K562 (cell line): ENCODE measurements around the gene XPO6. TPM values are rescaled to one million over a fixed set of nuclear protein-coding genes. Genes with fewer than 3 reads are reported as not detected.
A peak's percentile ranks its signal among the peaks of the same experiment; 100 is the strongest.

ENCODE experiments used
- ATAC-seq: fragments of 200-7000 bp; cut with Tn5 transposase; 3 replicates; pipeline ENCODE4 v1.9.1; 2020; ENCODE audit warnings: moderate library complexity
- BruUV-seq: library from RNA; stranded (reverse); fragments of 400-500 nt; replicated peaks from 2 replicates; lab custom pipeline; 2021; lab: Mats Ljungman, UMichigan
- CTCF ChIA-PET: fragments of 300-600 bp; formaldehyde crosslinking; extraction: SDS; loops from one replicate; lab custom pipeline; 2021; ENCODE audit warnings: low intra/inter-chr PET ratio; lab: Yijun Ruan, JAX
- POLR2A ChIA-PET: fragments of 300-600, 350-650 bp; sonication (Branson Sonifier 250); formaldehyde crosslinking; extraction: SDS; loops from one replicate; lab custom pipeline; 2021; ENCODE audit warnings: antibody characterized with exemption, inconsistent platforms; lab: Yijun Ruan, JAX
- DNase-seq, 4 experiments: peaks; one replicate each; pipeline versions ENCODE4 v3.0.0 to v3.0.0-alpha.2; 2011 to 2018; ENCODE audit warnings: low spot score in 3 of 4, mixed read lengths in 3 of 4; ENCODE audit errors: extremely low read depth in 1 of 4
- FAIRE-seq: peaks from 2 replicates; lab custom pipeline; 2011; peaks lifted over from hg19 to GRCh38; lab: Jason Lieb, UNC
- H2AFZ ChIP-seq: 2 replicates; pipeline ENCODE4 v1.6.0; 2011; ENCODE audit warnings: low read depth, low read length, control low read depth, inconsistent platforms
- H3K27ac ChIP-seq: fragments of 200-600 bp; 3 replicates; pipeline ENCODE4 v1.8.0; 2011; ENCODE audit warnings: low read depth, mild to moderate bottlenecking, control low read depth, inconsistent platforms, low read length, moderate library complexity, mixed read lengths; ENCODE audit errors: extremely low read depth
- H3K27me3 ChIP-seq, 2 experiments: fragments of 300-600 bp in 1 of 2; 2 replicates in 1 of 2; 3 replicates in 1 of 2; pipeline versions ENCODE4 v1.6.0 to v1.8.0; 2011; ENCODE audit warnings: inconsistent platforms in 2 of 2, low read length in 2 of 2, mild to moderate bottlenecking in 1 of 2, mixed read lengths in 1 of 2, moderate library complexity in 1 of 2; ENCODE audit not compliant: control insufficient read depth in 2 of 2, insufficient read depth in 2 of 2
- H3K36me3 ChIP-seq: fragments of 300-600 bp; 3 replicates; pipeline ENCODE4 v1.8.0; 2011; ENCODE audit warnings: mild to moderate bottlenecking, low read length, inconsistent platforms; ENCODE audit not compliant: control insufficient read depth, insufficient read depth
- H3K4me1 ChIP-seq, 2 experiments: fragments of 200-600 bp in 1 of 2; replicated peaks in 1 of 2; 2 replicates in 1 of 2; 3 replicates in 1 of 2; pipeline versions ENCODE4 v1.5.1 to v1.8.0; 2011; ENCODE audit warnings: inconsistent platforms in 2 of 2, low read length in 2 of 2, mild to moderate bottlenecking in 1 of 2, mixed read lengths in 1 of 2, moderate library complexity in 1 of 2; ENCODE audit not compliant: control insufficient read depth in 2 of 2, insufficient read depth in 2 of 2
- H3K4me2 ChIP-seq: 2 replicates; pipeline ENCODE4 v1.6.1; 2011; ENCODE audit warnings: low read length, control low read depth, inconsistent platforms, mixed read lengths; ENCODE audit not compliant: insufficient read depth
- H3K4me3 ChIP-seq: fragments of 200-600 bp; sonication (generic), shearing (Covaris generic); 2 replicates; pipeline ENCODE4 v1.5.1; 2016; ENCODE audit warnings: control low read depth, inconsistent platforms
- H3K79me2 ChIP-seq: fragments of 200-600 bp; 3 replicates; pipeline ENCODE4 v1.8.0; 2011; ENCODE audit warnings: low read length, inconsistent platforms; ENCODE audit not compliant: control insufficient read depth, insufficient read depth
- H3K9ac ChIP-seq, 2 experiments: 2 replicates each; pipeline versions ENCODE4 v1.6.0 to v1.6.1; 2011; ENCODE audit warnings: low read depth in 2 of 2, low read length in 2 of 2, control low read depth in 1 of 2, inconsistent platforms in 1 of 2, mild to moderate bottlenecking in 1 of 2, mixed read lengths in 1 of 2; ENCODE audit not compliant: insufficient read depth in 1 of 2
- H3K9me1 ChIP-seq: one replicate; pipeline ENCODE4 v1.6.0; 2011; ENCODE audit warnings: inconsistent platforms, mild to moderate bottlenecking, low read length, moderate library complexity; ENCODE audit not compliant: control insufficient read depth, insufficient read depth
- H3K9me3 ChIP-seq: replicated peaks from 2 replicates; pipeline ENCODE4 v1.5.1; 2011; ENCODE audit warnings: low read depth, low read length, inconsistent platforms; ENCODE audit not compliant: control insufficient read depth, insufficient read depth
- H4K20me1 ChIP-seq: replicated peaks from 2 replicates; pipeline ENCODE4 v1.6.1; 2011; ENCODE audit warnings: low read length, inconsistent platforms, mixed read lengths; ENCODE audit not compliant: control insufficient read depth, insufficient read depth
- ARID1B ChIP-seq: fragments of 450-650 bp; IDR thresholded peaks from 2 replicates; pipeline ENCODE4 v1.6.1; 2016; ENCODE audit warnings: antibody characterized with exemption, mild to moderate bottlenecking, inconsistent platforms
- CBFA2T3 ChIP-seq: fragments of 450-650 bp; IDR thresholded peaks from 2 replicates; pipeline ENCODE4 v1.6.1; 2017
- CXXC5 ChIP-seq: fragments of 250-450 bp; sonication (Bioruptor Pico); IDR thresholded peaks from 2 replicates; pipeline ENCODE4 v1.8.0; 2022; ENCODE audit warnings: inconsistent platforms, mild to moderate bottlenecking, moderate library complexity
- EWSR1 ChIP-seq: fragments of 450-650 bp; IDR thresholded peaks from 2 replicates; pipeline ENCODE4 v1.6.1; 2018; ENCODE audit warnings: borderline replicate concordance, mild to moderate bottlenecking, low read depth, moderate library complexity; ENCODE audit not compliant: partially characterized antibody
- FOSL1 ChIP-seq: fragments of 200-800 bp; sonication (Bioruptor generic); conservative IDR thresholded peaks from 2 replicates; pipeline ENCODE4 v1.6.1; 2016; ENCODE audit warnings: missing genetic modification characterization, missing compliant biosample characterization
- SPI1 ChIP-seq: IDR thresholded peaks from 2 replicates; pipeline ENCODE4 v1.6.1; 2011; ENCODE audit warnings: low read depth, low read length, control low read depth, borderline replicate concordance
- TAF9B ChIP-seq: fragments of 450-650 bp; IDR thresholded peaks from 2 replicates; pipeline ENCODE4 v1.6.1; 2018; ENCODE audit warnings: mild to moderate bottlenecking; ENCODE audit not compliant: partially characterized antibody
- TEAD4 ChIP-seq, 2 experiments: sonication (generic) in 1 of 2; formaldehyde crosslinking in 1 of 2; IDR thresholded peaks; 2 replicates each; pipeline versions ENCODE4 v1.6.1 to v1.8.0; 2012 to 2022; ENCODE audit warnings: borderline replicate concordance in 1 of 2, inconsistent platforms in 1 of 2, low read length in 1 of 2, mild to moderate bottlenecking in 1 of 2, missing genetic modification reagents in 1 of 2
- WGBS: fragments of 100-300 bp; shearing (Covaris generic); methylation state at CpG from one replicate; pipeline ENCODE4 v1.1.6; 2016; ENCODE audit warnings: low coverage, mixed read lengths; ENCODE audit not compliant: insufficient coverage; ENCODE audit errors: missing lambda C conversion rate; 5-methylcytosine and 5-hydroxymethylcytosine counted together
- in situ Hi-C: fragments of 300-500 bp; cut with MboI; formaldehyde crosslinking; loops from 4 replicates; pipeline ENCODE4 v1.15.0; 2018; ENCODE audit warnings: inconsistent platforms, mixed read lengths
- intact Hi-C: fragments of 100-400 bp; cut with micrococcal nuclease; formaldehyde crosslinking; loops from 2 replicates; pipeline ENCODE4 v1.14.2; 2022
- polyA plus RNA-seq, 8 experiments: library from polyadenylated mRNA; depleted of rRNA in 4 of 8; stranded (reverse) in 5 of 8; unstranded in 3 of 8; fragments of >200 nt; fragmentation: Nextera tagmentation in 2 of 8; fragmentation: Illumina TruSeq in 1 of 8; extraction: Ambion mirVana in 2 of 8; extraction: Trizol in 1 of 8; gene quantifications; 2 replicates each; pipeline versions ENCODE4 v1.2.1 to v1.2.3, GENCODE V29; 2011 to 2014; ENCODE audit warnings: inconsistent platforms in 1 of 8, missing spikeins in 1 of 8
- total RNA-seq, 7 experiments: library from RNA; depleted of rRNA in 6 of 7; stranded (reverse); fragments of >200 nt in 6 of 7; fragmentation: Illumina TruSeq in 2 of 7; extraction: Trizol in 2 of 7; gene quantifications; 2 replicates each; pipeline versions ENCODE4 v1.2.1 to v1.2.3, GENCODE V29; 2011 to 2021; ENCODE audit warnings: low replicate concordance in 1 of 7

Gene XPO6
- total and polyA plus RNA-seq, 9 of the 15 experiments (the other 6 are each of a cell fraction or from before 2014, with no cell fraction given), result 11.2 to 196 (median 119) TPM

DNA sequence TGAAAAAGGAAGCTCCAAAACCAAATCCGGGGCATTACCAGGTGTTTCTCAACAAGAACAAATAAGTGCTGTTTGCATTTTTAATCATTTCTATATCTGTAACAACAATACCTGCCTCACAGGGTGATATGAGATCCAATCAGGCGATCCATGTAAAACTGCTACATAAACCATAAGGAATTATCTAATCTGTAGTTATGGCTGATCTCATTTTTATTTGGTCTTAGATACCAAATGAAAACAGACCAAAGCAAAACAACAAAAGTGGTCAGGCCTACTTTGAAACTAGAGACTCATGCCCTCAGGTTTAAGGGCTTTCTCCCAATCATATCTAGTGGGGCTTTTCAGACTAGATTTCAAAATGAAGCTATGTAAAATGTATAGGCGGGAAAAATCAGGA is 28.3 kb downstream of the XPO6 start:
- Histone ChIP-seq H3K4me3 (no peak overlapping the region), H2AFZ (no peak overlapping the region), H3K9me3 (no peaks in the 10 kb centered on the region), H4K20me1 (peaks cover 41% of the 10 kb centered on the region), H3K9me1 (peaks cover 9% of the 10 kb centered on the region), H3K79me2 (peaks cover 96% of the 10 kb centered on the region), H3K9ac (no peak overlapping the region), H3K36me3 (peaks cover 60% of the 10 kb centered on the region), H3K27me3 (no peaks in the 10 kb centered on the region), H3K4me2 (no peak overlapping the region), H3K4me1 (peaks cover 9 to 52% of the 10 kb centered on the region in 2 experiments), H3K27ac (peak overlapping the region; percentile 50; the same call in 2 of the 3 replicates)
- TF ChIP-seq SPI1, result no peak
- peak; percentile 8; the same call in 1 of the 2 replicates for TF ChIP-seq FOSL1 (tag)
- intact Hi-C loops (no loop called here), in situ Hi-C loops (no loop called here)
- ChIA-PET CTCF (no interaction called here), POLR2A (interaction anchor here (0.6 to 1.7 kb wide), 5 partner anchors 8 to 27 kb away, joined by 3 to 7 read pairs (median 3); no protein-coding TSS in a partner anchor)
- ATAC-seq, result no peak
- no TSS peak for BruUV-seq
- 32% methylated on average over 3 of the region's 3 CpGs for WGBS
- DNase-seq, result no peak
- FAIRE-seq, result no peak

GRCh38 chr16:28182801-28183200 is 29.0 kb downstream of the XPO6 start:
- DNase-seq, result no peak
- WGBS, result 69% methylated on average over 3 of the region's 3 CpGs
- FAIRE-seq, result no peak
- Histone ChIP-seq H3K27me3 (no peaks in the 10 kb centered on the region), H3K4me3 (no peak overlapping the region), H3K9me3 (no peaks in the 10 kb centered on the region), H3K79me2 (peaks cover 95% of the 10 kb centered on the region), H3K27ac (no peak overlapping the region), H4K20me1 (peaks cover 41% of the 10 kb centered on the region), H3K36me3 (peaks cover 60% of the 10 kb centered on the region), H2AFZ (no peak overlapping the region), H3K4me1 (peaks cover 9 to 52% of the 10 kb centered on the region in 2 experiments), H3K9ac (no peak overlapping the region), H3K4me2 (no peak overlapping the region), H3K9me1 (peaks cover 9% of the 10 kb centered on the region)
- intact Hi-C loops, result no loop called here
- ATAC-seq, result no peak
- TF ChIP-seq TAF9B, result no peak
- TF ChIP-seq EWSR1, result no peak
- no peak for TF ChIP-seq CXXC5 (CRISPR knock-in tag)
- TF ChIP-seq TEAD4 (IDR thresholded peaks at IDR 0.05; ENCODE audit: low read length), result peak; percentile 60; the same call in 1 of the 2 replicates
- TF ChIP-seq TEAD4 (CRISPR knock-in tag; IDR thresholded peaks at IDR 0.05; ENCODE audit: borderline replicate concordance), result no peak
- 0 out of 2 replicates have a peak, but pooled peaks have one; percentile 7 for TF ChIP-seq FOSL1 (tag)
- TF ChIP-seq CBFA2T3, result peak; percentile 50
- peak; percentile 45 for TF ChIP-seq ARID1B
- CTCF ChIA-PET, result no interaction called here
- in situ Hi-C loops, result no loop called here
- POLR2A ChIA-PET, result interaction anchor here (1.4 to 1.7 kb wide), 3 partner anchors 9 to 12 kb away, joined by 3 to 7 read pairs (median 6); no protein-coding TSS in a partner anchor
- no TSS peak for BruUV-seq
